Embryonic facial prominence (tissue), 1 donor: ENCODE results near the gene PNRC1.
"Not testable (repeated sequence)": the region's sequence is repeated elsewhere in the genome, so short reads cannot be mapped to it uniquely, and the experiment has no call there.

Source experiments
- DNase-seq: peaks from one replicate; pipeline ENCODE4 v3.0.0-alpha.2; 2016; ENCODE audit errors: extremely low spot score

The PNRC1 gene

GRCh38 chr6:89080281-89081128 lies at the start of gene PNRC1:
TSS of gene PNRC1 (plus strand) at chr6:89080751. CDS start at chr6:89080895, 144 bp downstream.
- DNase-seq, result peak; percentile 98

GRCh38 chr6:89032599-89032998 lies 48.0 kb upstream of the PNRC1 start:
- DNase-seq, result no peak

DNA sequence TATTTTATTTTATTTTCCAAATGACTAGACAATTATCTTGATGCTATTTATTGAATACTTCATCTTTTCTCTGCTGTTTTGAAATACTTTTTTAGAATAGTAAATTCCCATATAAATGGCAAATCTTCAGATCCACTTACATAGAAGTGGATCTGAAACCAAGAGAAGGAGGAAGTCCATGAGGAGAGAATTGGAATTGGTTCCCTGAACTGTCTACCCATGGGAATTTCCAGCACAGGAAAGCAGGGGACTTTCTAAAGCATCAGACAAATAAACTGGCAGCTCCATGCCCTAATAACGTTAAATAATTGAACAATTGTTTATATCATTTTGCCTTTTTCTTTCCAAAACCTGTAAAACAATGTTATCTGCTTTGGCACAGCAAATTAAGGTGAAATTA lies 47.1 kb upstream of the PNRC1 start:
- DNase-seq, result no peak

- DNase-seq, result not testable (repeated sequence)
Observed at GRCh38 chr6:89034116-89034515, 46.4 kb upstream of the PNRC1 start.

DNA sequence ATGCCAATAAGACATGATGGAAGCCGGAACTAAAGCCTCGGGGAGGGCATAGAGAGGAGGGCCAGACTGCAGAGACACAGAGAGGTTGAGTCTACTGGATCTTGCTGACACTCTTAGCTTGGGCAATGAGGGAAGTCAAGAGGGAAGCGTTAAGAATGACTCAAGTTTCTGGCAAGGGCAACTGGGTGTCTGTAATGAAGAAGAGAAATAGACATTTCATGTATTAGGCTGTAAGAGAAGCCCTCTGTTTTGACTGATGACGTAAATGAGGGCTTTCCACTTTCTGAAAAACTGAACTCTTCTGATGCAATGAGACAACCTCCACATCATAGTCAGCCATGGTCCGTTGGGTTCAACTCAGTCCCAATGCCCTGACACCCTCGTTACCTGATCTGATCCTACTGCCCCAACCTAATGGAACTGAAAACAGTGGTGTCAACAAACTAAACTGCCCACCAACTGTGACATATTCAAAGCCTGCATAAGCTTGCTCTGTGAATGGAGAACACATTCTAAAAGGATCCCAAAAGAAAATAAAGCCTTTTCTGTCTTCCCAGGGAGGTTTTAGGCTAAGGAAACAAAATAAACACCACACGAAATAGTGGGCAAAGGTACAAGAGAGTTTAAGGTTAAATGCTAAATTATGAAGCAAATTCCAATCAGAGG lies 45.8 kb upstream of the PNRC1 start:
- no peak for DNase-seq

DNA sequence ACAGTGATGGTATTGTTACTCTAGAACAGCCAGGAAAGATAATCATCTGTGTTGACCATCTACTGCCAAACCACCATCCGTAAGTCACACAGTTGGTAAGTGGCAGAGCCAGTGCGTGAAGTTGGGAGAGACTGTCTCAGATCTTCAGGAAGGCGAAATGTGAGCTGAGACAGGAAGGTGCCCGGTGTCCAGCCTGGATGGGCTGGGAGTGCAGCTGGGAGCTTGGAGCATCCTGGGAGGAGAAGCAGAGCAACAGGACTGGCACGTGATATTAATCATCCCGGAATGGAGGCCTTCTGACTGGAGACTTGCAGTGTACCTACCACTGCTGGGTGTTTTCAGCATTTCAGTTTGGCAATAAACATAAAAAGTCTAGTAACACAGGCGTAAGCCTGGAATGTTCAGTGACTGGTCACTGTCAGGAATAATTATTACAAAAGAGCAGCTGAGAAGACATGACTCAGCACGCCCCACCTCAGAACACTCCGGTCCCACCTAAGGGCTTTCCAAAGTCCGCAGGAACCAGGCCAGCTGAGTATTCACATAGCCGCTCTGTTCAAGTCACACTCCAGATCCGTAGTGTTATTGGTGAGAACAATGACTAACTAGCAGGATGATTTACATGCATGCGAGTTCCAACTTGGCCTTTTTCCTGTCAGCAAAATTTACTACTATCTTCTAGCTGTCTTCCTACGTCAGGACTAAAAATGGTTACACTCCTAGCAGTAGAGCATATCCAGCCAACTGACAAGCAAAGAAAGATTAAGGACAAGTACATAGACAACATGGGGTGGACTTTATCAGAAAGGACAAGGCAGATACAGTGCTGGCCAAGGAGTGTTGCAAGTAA lies 45.1 kb upstream of the PNRC1 start:
- no peak for DNase-seq

GRCh38 chr6:89037141-89037900 lies 43.2 kb upstream of the PNRC1 start:
- no peak for DNase-seq

- not testable (repeated sequence) for DNase-seq
Observed at GRCh38 chr6:89037901-89038293, 42.7 kb upstream of the PNRC1 start.

- no peak for DNase-seq
Observed at GRCh38 chr6:89042664-89043063, 37.9 kb upstream of the PNRC1 start.

DNA sequence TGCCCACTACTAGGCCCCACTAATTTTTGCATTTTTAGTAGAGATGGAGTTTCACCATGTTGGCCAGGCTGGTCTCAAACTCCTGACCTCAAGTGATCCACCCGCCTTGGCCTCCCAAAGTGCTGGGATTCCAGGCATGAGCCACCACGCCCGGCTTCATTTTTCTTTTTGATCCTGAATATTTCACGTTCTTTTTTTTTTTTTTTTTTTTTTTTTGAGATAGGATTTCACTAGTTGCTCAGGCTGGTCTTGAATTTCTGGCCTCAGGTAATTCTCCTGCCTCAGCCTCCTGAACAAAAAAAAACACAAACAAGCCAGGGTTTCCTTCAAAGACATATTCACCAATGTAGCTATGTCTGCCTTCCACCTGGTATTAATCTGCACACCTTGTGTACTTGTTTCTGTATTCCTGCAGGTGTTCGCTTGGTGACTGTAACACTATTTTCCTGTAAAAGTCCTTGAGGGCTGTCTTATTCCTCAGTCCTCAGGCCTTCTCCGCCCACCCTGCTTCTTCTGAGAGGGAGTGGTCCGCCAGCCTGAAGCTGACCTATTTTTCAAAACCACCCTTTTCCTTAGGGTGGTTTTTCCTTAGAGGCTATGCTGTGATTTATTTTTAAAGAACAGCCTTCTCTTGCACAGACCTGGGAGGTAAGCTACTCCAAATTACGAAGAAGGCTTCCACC lies 36.1 kb upstream of the PNRC1 start:
- no peak for DNase-seq

DNA sequence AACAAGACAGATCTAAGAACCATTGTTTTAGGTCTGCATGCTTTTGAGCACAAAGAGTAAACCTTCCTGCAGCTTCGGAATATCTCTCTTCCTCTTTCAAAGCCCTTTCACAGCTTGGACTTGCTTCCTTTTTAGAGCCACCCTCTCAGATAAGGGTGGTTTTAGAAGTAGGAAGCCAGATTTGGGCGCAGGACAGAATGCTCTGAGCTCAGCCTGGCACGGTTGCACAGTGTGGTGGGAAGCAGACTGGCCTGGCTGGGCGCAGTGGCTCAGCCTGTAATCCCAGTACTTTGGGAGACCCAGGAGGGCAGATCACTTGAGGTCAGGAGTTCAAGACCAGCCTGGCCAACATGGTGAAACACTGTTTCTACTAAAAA lies 35.6 kb upstream of the PNRC1 start:
- no peak for DNase-seq

DNA sequence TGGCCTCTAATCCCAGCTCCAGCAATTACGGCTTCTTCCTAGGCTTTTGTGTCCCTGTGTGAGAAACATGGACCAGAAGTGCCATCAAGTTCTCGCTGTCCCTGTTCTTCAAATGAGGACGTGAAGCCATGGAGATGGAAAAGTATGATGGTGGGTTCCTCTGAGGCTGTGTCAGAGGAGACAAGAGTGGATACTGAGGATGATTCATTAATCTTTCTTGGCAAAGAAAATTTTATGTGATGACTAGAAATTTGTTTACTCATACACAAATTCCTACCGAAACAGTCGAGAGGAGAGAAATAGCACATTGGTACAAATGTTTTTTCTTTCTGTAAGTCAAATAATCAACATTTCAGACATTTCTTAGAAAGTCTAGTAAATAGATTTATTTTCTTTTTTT lies 35.0 kb upstream of the PNRC1 start:
- DNase-seq, result no peak

GRCh38 chr6:89047473-89047872 lies 33.1 kb upstream of the PNRC1 start:
- DNase-seq, result no peak

GRCh38 chr6:89048288-89048923 lies 32.1 kb upstream of the PNRC1 start:
- no peak for DNase-seq

DNA sequence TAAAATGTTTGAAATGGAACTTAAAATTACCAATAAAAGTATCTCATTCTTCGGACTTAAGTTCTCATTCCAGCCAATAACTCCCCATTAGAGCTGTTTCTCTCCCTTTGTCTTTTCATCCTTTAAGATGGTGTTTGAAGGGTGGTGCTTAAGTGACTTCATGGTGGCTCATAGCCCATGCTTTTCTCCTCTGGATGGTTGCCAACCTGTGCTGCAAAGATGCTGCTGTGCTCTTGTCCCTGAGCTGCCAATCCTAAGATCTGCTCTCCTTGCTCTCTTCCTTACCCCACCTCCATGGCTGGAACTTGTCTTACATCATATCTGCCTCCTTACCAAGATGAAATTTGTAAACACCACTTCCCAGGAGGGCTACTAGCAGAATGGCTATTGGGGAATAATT lies 31.6 kb upstream of the PNRC1 start:
- no peak for DNase-seq

- no peak for DNase-seq
Observed at GRCh38 chr6:89050155-89050554, 30.4 kb upstream of the PNRC1 start.

GRCh38 chr6:89050697-89051096 lies 29.9 kb upstream of the PNRC1 start:
- no peak for DNase-seq

- no peak for DNase-seq
Observed at GRCh38 chr6:89051676-89052075, 28.9 kb upstream of the PNRC1 start.

- no peak for DNase-seq
Observed at GRCh38 chr6:89054208-89054607, 26.3 kb upstream of the PNRC1 start.

DNA sequence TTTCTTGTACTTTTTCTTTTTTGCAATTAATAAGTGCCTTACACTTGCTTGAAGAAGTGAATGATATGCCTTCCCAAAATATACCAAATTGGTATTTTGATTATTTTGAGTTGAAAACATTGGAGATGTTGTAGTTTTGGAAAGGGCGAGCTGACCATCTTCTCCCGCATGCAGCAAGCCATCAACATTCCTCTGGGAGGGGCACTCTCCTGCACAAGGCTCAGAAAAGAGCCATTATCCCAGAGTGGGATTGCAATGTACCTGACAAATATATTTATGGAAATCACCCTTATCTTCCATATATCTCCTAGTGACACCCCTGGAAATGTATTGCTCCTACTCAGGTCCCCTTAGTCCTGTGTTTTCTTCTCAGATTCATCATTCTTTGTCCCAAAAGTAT lies 22.8 kb upstream of the PNRC1 start:
- DNase-seq, result no peak

DNA sequence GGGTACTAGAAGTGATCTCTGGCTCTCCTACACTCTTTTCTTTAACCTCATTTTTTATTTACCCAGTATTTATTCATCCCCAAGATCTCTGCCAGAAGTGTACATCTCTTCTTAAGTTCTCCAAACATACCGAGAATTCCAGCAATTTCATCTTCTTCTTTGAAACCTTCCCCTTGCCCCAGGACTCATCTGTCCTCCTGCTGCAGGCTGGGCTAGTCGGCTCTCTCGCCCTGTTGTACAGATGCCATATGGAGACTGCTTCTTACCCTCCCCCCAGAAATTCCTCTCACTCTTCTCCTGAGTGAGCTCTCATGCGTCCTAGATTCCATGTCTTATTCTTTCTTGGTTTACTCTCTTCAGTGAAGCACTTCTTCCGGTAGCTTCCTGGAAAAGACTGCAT lies 21.9 kb upstream of the PNRC1 start:
- no peak for DNase-seq
